Measurements from ENCODE around the gene TECPR2.

DNA sequence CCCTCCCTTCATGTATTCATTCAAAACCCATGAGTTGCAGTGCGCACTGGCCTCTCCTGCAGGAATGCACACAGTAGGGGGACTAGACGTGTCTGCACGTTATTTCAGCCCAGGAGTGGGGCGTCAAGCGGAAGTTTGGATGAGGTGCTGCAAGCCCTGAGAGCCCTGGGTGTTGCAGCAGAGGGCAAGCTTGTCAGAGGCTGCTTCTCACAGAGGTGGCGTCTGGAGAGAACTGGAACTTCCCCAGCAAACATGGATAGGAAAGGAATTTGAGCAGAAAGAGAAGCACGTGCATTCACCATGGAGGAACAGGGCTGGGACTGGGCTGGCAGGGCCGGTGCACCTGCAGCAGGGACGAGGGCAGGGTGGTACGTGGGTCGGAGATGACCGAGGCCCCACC is 64.9 kb downstream of the TECPR2 start:
- TF ChIP-seq, protein P1, sequence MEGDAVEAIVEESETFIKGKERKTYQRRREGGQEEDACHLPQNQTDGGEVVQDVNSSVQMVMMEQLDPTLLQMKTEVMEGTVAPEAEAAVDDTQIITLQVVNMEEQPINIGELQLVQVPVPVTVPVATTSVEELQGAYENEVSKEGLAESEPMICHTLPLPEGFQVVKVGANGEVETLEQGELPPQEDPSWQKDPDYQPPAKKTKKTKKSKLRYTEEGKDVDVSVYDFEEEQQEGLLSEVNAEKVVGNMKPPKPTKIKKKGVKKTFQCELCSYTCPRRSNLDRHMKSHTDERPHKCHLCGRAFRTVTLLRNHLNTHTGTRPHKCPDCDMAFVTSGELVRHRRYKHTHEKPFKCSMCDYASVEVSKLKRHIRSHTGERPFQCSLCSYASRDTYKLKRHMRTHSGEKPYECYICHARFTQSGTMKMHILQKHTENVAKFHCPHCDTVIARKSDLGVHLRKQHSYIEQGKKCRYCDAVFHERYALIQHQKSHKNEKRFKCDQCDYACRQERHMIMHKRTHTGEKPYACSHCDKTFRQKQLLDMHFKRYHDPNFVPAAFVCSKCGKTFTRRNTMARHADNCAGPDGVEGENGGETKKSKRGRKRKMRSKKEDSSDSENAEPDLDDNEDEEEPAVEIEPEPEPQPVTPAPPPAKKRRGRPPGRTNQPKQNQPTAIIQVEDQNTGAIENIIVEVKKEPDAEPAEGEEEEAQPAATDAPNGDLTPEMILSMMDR (conservative IDR thresholded peaks at IDR 0.05): no peak
- no peak for TF ChIP-seq EZH2 (IDR thresholded peaks at IDR 0.05; ENCODE audit: low read depth)

Measured in PC-9 (cell line).